ENCODE data around the gene ABLIM1.

DNA sequence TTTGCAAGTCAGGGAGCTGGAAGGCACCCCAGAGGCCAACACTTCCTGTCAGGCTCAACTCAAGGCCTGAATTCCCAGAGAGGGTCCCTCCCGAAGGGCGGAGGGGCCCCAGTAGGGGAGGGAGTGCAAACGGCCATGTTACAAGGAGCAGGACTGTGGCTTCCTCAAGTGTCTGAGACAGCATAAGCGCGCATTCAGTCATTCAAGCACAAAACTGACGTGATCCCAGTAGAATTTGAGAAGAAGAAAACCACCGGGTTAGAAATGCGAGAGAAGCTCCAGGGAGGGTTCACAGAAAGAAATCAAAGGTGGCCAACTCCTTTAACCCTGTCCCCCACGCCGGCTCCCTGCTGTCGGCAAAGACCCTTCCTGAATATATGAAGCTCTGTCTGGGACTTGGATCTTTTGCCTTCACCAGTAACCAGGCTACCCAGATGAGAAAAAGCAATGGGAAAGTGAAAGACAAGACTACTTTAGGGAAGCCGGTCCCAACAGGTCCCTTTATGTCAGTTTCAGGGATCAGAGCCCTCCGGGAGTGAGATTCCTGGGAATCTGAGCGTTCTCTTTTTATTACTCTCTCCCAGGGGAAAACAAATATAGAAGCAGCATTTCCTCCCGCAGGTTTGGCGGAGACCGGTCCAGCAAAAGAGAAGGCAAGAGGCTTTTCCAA is 255.1 kb downstream of the ABLIM1 start:
- TF ChIP-seq TAF1 (IDR thresholded peaks at IDR 0.05; ENCODE audit: borderline replicate concordance, insufficient read depth, low read length) (no peak), POLR2AphosphoS5 (IDR thresholded peaks at IDR 0.05; ENCODE audit: low read depth, low read length) (no peak), SIN3A (IDR thresholded peaks at IDR 0.05; ENCODE audit: borderline replicate concordance, insufficient read depth, low read length) (no peak), REST (IDR thresholded peaks at IDR 0.05; ENCODE audit: insufficient read depth in 1 of 2, low read depth in 2 of 2, low read length in 2 of 2) (no peak), FOXP2 (optimal IDR thresholded peaks at IDR 0.05; ENCODE audit: borderline replicate concordance, extremely low read depth, extremely low read length, insufficient read depth) (no peak)
